Ovary (tissue), 9 donors: ENCODE results near the gene TSN. TPM values are rescaled to one million over a fixed set of nuclear protein-coding genes. Genes with fewer than 3 reads are reported as not detected.

ENCODE experiments used
- DNase-seq, 5 donors: peaks; one replicate each; pipeline ENCODE4 v3.0.0-alpha.2; 2019 to 2020
- H3K27ac ChIP-seq, 2 donors: fragments of 200-600 bp; one replicate each; pipeline versions ENCODE4 v1.5.1 to v1.8.0; 2019 to 2022
- H3K27me3 ChIP-seq: fragments of 200-600 bp; one replicate; pipeline ENCODE4 v1.8.0; 2022
- H3K36me3 ChIP-seq: fragments of 200-600 bp; sonication (generic); one replicate; pipeline ENCODE4 v1.5.1; 2019
- H3K4me1 ChIP-seq: one replicate; pipeline ENCODE4 v1.8.1; 2013; ENCODE audit warnings: mild to moderate bottlenecking, moderate library complexity; ENCODE audit not compliant: insufficient read depth
- H3K4me3 ChIP-seq: fragments of 200-600 bp; sonication (generic); one replicate; pipeline ENCODE4 v1.5.1; 2017
- H3K9me3 ChIP-seq, 2 donors: fragments of 200-600 bp in 1 of 2; sonication (generic) in 1 of 2; one replicate each; pipeline versions ENCODE4 v1.5.1 to v1.8.1; 2013 to 2019; ENCODE audit warnings: mild to moderate bottlenecking in 1 of 2, moderate library complexity in 1 of 2
- EP300 ChIP-seq: sonication (generic); formaldehyde crosslinking; IDR thresholded peaks from one replicate; pipeline ENCODE4 v1.6.1; 2017; ENCODE audit warnings: antibody characterized with exemption
- POLR2A ChIP-seq: fragments of 450-650 bp; IDR thresholded peaks from one replicate; pipeline ENCODE4 v1.6.1; 2017; ENCODE audit warnings: antibody characterized with exemption, mild to moderate bottlenecking, moderate library complexity
- WGBS, 3 donors: extraction: QIAGEN DNeasy Blood & Tissue Kit in 1 of 3; methylation state at CpG; one replicate each; pipeline versions ENCODE4 v1.1.5 to v1.1.7; 2013 to 2017; 5-methylcytosine and 5-hydroxymethylcytosine counted together
- intact Hi-C, 4 donors: fragments of 100-400 bp; cut with DNase I; formaldehyde crosslinking; loops; one replicate each; pipeline versions ENCODE4 v1.11.0 to v1.15.1; 2022 to 2023
- polyA plus RNA-seq, 2 donors: library from polyadenylated mRNA; stranded (reverse); fragments of 200-250 nt in 1 of 2; fragments of 350-450 nt in 1 of 2; fragmentation: Illumina TruSeq in 1 of 2; extraction: RNeasy Lipid Tissue Mini Kit (QIAGEN cat#74804) in 1 of 2; gene quantifications; one replicate each; pipeline ENCODE4 v1.2.3, GENCODE V29; 2013 to 2014
- total RNA-seq, 7 donors: library from RNA; depleted of rRNA in 2 of 7; stranded (reverse); fragments of >200 nt in 2 of 7; fragmentation: NEBNext Ultra II Directional in 3 of 7; extraction: Animal tissue kit (Norgen Biotek cat#: 25700) in 3 of 7; gene quantifications; one replicate each; pipeline versions ENCODE4 v1.1.0 to v1.2.4, GENCODE V29; 2016 to 2023
- TF ChIP-seq, protein P1 (sequence below), 3 donors: fragments of 450-650 bp in 2 of 3; fragments of 200-600 bp in 1 of 3; IDR thresholded peaks; one replicate each; pipeline versions ENCODE4 v1.5.1 to v1.8.0; 2016 to 2022; ENCODE audit warnings: antibody characterized with exemption in 3 of 3, mild to moderate bottlenecking in 1 of 3
- donor health status: DM: no; HTN: no; CAD: no; lungs with moderate emphysema.
- donor health status: DM: no; HTN: no; CAD: no.
- donor health status: Bipolar disorder and iron deficiency.
- donor health status: DM: yes; HTN: yes; CAD: no.
- donor health status: DM: no; HTN: no; CAD: no.
- donor health status: DM: yes; HTN: yes; CAD: no.

Gene TSN
- total and polyA plus RNA-seq, 9 donors = 28.5 to 64.1 (median 51.8) TPM

DNA sequence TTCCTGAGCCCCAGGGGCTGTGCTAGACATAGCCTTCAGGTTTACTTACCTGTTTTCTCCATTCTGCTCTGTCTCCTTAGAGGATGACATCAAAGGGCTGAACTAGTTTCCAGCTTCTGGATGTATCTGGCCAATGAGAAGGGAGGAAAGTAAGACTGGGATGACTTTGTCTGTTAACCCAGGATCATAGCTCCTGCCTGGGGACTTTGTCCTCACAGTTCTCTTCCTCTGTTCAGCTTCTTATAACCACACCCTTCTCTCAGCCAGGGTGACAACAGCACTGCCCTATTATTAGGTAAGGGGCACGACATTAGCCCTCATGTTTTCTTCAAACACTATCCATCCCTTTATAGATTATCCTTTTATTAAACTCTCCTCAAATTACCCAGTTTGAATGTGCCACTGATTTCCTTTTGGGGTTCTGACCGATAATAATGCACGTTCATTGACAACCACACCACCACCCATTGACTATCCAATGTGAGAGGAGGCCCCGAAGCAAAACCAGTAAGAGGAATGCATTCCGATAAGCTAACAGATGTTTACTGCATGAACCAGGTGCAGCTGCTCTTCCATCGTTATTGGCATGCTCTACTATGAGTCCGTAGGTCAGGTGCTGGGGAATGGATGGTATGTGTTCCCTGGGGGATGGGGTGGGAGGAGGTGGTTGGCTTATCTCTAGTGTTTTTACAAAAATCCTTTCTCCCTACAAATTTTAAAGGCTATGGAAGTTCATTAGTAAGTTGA lies 23.5 kb downstream of the TSN start:
- Histone ChIP-seq H3K27ac (no peak overlapping the region), H3K36me3 (no peaks in the 10 kb centered on the region), H3K9me3 (no peaks in the 10 kb centered on the region), H3K4me3 (no peak overlapping the region), H3K27me3 (no peaks in the 10 kb centered on the region), H3K4me1 (no peaks in the 10 kb centered on the region)
- intact Hi-C loops = no loop called here
- DNase-seq = no peak
- 29 to 40% (median 30%) methylated on average over 7 of the region's 7 CpGs for WGBS, 3 donors
- TF ChIP-seq EP300 = no peak
- TF ChIP-seq POLR2A = no peak
- TF ChIP-seq, protein P1, sequence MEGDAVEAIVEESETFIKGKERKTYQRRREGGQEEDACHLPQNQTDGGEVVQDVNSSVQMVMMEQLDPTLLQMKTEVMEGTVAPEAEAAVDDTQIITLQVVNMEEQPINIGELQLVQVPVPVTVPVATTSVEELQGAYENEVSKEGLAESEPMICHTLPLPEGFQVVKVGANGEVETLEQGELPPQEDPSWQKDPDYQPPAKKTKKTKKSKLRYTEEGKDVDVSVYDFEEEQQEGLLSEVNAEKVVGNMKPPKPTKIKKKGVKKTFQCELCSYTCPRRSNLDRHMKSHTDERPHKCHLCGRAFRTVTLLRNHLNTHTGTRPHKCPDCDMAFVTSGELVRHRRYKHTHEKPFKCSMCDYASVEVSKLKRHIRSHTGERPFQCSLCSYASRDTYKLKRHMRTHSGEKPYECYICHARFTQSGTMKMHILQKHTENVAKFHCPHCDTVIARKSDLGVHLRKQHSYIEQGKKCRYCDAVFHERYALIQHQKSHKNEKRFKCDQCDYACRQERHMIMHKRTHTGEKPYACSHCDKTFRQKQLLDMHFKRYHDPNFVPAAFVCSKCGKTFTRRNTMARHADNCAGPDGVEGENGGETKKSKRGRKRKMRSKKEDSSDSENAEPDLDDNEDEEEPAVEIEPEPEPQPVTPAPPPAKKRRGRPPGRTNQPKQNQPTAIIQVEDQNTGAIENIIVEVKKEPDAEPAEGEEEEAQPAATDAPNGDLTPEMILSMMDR (IDR thresholded peaks at IDR 0.05) = no peak

DNA sequence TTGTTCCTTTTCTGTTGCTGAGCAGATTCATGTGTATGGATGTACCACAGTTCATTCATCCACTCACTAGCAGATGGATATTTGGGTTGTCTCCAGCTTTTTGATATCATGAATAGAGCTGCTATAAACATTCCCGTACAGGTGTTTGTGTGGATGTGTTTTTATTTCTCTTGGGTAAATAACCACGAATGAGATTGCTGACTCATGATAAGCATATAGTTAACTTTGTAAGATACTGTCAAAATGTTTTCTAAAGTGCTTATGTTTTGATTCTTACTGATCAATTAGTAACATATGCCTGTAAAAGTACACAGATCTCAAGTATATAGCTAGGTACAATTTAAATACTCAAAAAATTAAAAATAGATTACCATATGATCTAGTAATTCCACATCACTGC lies 27.7 kb downstream of the TSN start:
- Histone ChIP-seq H3K9me3 (peaks cover 0 to under 1% of the 10 kb centered on the region in 2 donors), H3K4me3 (no peak overlapping the region), H3K4me1 (no peaks in the 10 kb centered on the region), H3K27me3 (no peaks in the 10 kb centered on the region), H3K36me3 (no peaks in the 10 kb centered on the region), H3K27ac (no peak overlapping the region)
- WGBS, 3 donors = 24 to 58% (median 26%) methylated on average over 2 of the region's 2 CpGs
- intact Hi-C loops = no loop called here
- no peak for DNase-seq
- no peak for TF ChIP-seq EP300
- TF ChIP-seq, protein P1 (IDR thresholded peaks at IDR 0.05) = no peak
- no peak for TF ChIP-seq POLR2A

DNA sequence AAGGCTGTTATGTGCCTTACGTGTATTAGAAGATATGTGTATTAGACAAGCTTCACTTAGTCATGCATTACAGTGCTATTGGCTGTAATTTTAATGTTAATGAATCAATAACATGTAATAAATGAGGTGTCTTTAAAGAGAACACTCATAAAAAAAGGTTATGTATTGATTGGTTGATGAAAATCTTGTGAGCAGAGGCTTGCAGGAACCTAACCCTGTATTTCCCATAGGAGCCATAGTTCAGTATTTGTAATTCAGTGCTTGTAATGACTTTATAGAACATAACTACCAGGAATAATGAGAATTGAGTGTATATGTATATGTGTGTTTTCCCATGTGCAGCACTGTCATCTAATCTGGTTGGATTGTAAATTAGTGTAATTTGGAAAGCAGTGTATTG lies 33.2 kb downstream of the TSN start:
- DNase-seq = no peak
- Histone ChIP-seq H3K9me3 (peaks cover 0 to 5% of the 10 kb centered on the region in 2 donors), H3K4me1 (no peaks in the 10 kb centered on the region), H3K4me3 (no peak overlapping the region), H3K36me3 (no peaks in the 10 kb centered on the region), H3K27ac (no peak overlapping the region), H3K27me3 (no peaks in the 10 kb centered on the region)
- 93 to 98% (median 97%) methylated on average over 1 of the region's 1 CpG for WGBS, 3 donors
- TF ChIP-seq POLR2A = no peak
- TF ChIP-seq EP300 = no peak
- TF ChIP-seq, protein P1 (IDR thresholded peaks at IDR 0.05) = no peak
- intact Hi-C loops = no loop called here

DNA sequence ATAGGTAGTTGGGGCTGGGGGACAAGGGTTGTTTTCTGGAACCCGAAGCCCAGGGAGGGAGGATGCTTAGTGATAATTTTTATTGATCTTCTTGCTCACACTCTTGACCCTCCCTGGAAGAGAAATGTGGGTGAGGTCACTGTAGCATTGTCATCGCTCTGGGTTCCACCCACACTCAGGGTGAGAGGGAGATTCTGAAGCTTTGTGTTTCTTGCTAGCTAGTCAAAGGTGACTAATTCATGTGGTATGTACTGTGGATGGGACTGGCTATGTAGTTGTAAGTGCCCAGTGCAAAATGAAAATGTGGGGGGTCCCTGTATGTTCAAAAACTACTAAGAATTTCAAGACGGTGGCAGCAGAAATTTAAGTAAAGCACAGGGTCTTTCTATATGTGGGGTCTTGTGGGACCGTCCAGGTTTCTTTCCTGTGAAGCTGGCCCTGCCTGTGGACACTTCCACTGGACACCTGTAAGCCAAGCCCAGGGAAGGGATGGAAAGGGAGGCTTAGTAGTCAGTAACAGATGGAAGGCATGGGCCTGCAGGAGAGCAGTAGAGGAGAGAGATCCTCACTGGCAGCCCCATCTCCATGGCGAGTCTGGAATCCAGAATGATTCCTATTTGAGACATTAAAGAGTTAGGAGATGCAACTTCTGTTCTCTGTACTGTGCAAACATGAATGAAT lies 35.0 kb downstream of the TSN start:
- Histone ChIP-seq H3K36me3 (no peaks in the 10 kb centered on the region), H3K9me3 (peaks cover 0 to 5% of the 10 kb centered on the region in 2 donors), H3K4me3 (no peak overlapping the region), H3K4me1 (no peaks in the 10 kb centered on the region), H3K27ac (no peak overlapping the region), H3K27me3 (no peaks in the 10 kb centered on the region)
- intact Hi-C loops = no loop called here
- DNase-seq = no peak
- TF ChIP-seq POLR2A (no peak), EP300 (no peak)
- TF ChIP-seq, protein P1 (IDR thresholded peaks at IDR 0.05) = no peak
- 67 to 73% (median 71%) methylated on average over 5 of the region's 5 CpGs for WGBS, 3 donors
